Spleen (tissue), 11 donors: ENCODE data around the gene EGFR. TPM values are rescaled to one million over a fixed set of nuclear protein-coding genes. Genes with fewer than 3 reads are reported as not detected.

Experiments used
- DNase-seq: peaks from one replicate; pipeline ENCODE4 v3.0.0-alpha.2; 2020
- H3K27ac ChIP-seq, 8 donors: fragments of 200-600 bp; sonication (generic) in 7 of 8; 1 replicate in 4 of 8; 2 replicates in 4 of 8; pipeline versions ENCODE4 v1.5.0 to v1.8.0; 2016 to 2021; ENCODE audit warnings: inconsistent platforms in 4 of 8, mild to moderate bottlenecking in 4 of 8, moderate library complexity in 1 of 8
- H3K27me3 ChIP-seq, 7 donors: fragments of 200-600 bp; sonication (generic) in 6 of 7; replicated peaks in 1 of 7; 1 replicate in 4 of 7; 2 replicates in 3 of 7; pipeline versions ENCODE4 v1.5.0 to v1.8.0; 2016 to 2021; ENCODE audit warnings: inconsistent platforms in 3 of 7, mild to moderate bottlenecking in 1 of 7
- H3K36me3 ChIP-seq, 6 donors: fragments of 200-600 bp; sonication (generic) in 5 of 6; 1 replicate in 4 of 6; 2 replicates in 2 of 6; pipeline versions ENCODE4 v1.5.0 to v1.8.0; 2016 to 2021; ENCODE audit warnings: inconsistent platforms in 2 of 6
- H3K4me1 ChIP-seq, 6 donors: fragments of 200-600 bp; sonication (generic) in 5 of 6; 1 replicate in 3 of 6; 2 replicates in 3 of 6; pipeline versions ENCODE4 v1.5.0 to v1.8.0; 2016 to 2021; ENCODE audit warnings: inconsistent platforms in 3 of 6
- H3K4me3 ChIP-seq, 8 donors: fragments of 200-600 bp; sonication (generic) in 7 of 8; 1 replicate in 4 of 8; 2 replicates in 4 of 8; pipeline versions ENCODE4 v1.5.0 to v1.8.0; 2016 to 2021; ENCODE audit warnings: inconsistent platforms in 4 of 8, mild to moderate bottlenecking in 4 of 8, moderate library complexity in 2 of 8
- H3K9me3 ChIP-seq, 8 donors: fragments of 200-600 bp; sonication (generic) in 7 of 8; 1 replicate in 4 of 8; 2 replicates in 4 of 8; pipeline versions ENCODE4 v1.5.0 to v1.8.0; 2016 to 2021; ENCODE audit warnings: inconsistent platforms in 4 of 8
- POLR2A ChIP-seq, 3 donors: fragments of 450-650 bp; IDR thresholded peaks; one replicate each; pipeline ENCODE4 v1.5.1; 2017; ENCODE audit warnings: antibody characterized with exemption in 3 of 3, mild to moderate bottlenecking in 1 of 3
- POLR2AphosphoS5 ChIP-seq, 3 donors: sonication (generic); formaldehyde crosslinking; IDR thresholded peaks; one replicate each; pipeline ENCODE4 v1.5.1; 2017; ENCODE audit warnings: antibody characterized with exemption in 3 of 3
- WGBS, 5 donors: extraction: QIAGEN DNeasy Blood & Tissue Kit in 3 of 5; methylation state at CpG; one replicate each; pipeline versions ENCODE4 v1.1.5 to v1.1.7; 2013 to 2018; 5-methylcytosine and 5-hydroxymethylcytosine counted together
- intact Hi-C: fragments of 100-400 bp; cut with DNase I; formaldehyde crosslinking; loops from one replicate; pipeline ENCODE4 v1.15.0; 2023; ENCODE audit warnings: low total_unique reads
- polyA plus RNA-seq, 3 donors: library from polyadenylated mRNA; stranded (reverse); fragments of 200-250 nt; gene quantifications; one replicate each; pipeline ENCODE4 v1.2.1, GENCODE V29; 2013
- total RNA-seq, 7 donors: library from RNA; depleted of rRNA in 3 of 7; stranded (reverse); fragments of >200 nt in 3 of 7; fragmentation: NEBNext Ultra II Directional in 4 of 7; extraction: Animal tissue kit (Norgen Biotek cat#: 25700) in 4 of 7; gene quantifications; one replicate each; pipeline versions ENCODE4 v1.1.0 to v1.2.1, GENCODE V29; 2016 to 2021
- TF ChIP-seq, protein P1 (sequence below), 11 experiments: fragments of 200-600 bp in 7 of 11; fragments of 450-650 bp in 4 of 11; sonication (generic) in 4 of 11; IDR thresholded peaks in 8 of 11; conservative IDR thresholded peaks in 3 of 11; 1 replicate in 7 of 11; 2 replicates in 4 of 11; pipeline versions ENCODE4 v1.4.0 to v1.8.0; 2016 to 2021; ENCODE audit warnings: antibody characterized with exemption in 11 of 11, inconsistent platforms in 4 of 11, mild to moderate bottlenecking in 1 of 11
- donor health status: healthy with polysubstance abuse.
- donor health status: DM: no; HTN: no; CAD: no; lungs with moderate emphysema.
- donor health status: DM: no; HTN: no; CAD: no.
- donor health status: Bipolar disorder and iron deficiency.
- donor health status: healthy.
- donor health status: DM: no; HTN: no; CAD: no.
- donor health status: DM: yes; HTN: yes; CAD: no.

The EGFR gene
- total and polyA plus RNA-seq, 10 donors: 1.1 to 35.2 (median 24.5) TPM

DNA sequence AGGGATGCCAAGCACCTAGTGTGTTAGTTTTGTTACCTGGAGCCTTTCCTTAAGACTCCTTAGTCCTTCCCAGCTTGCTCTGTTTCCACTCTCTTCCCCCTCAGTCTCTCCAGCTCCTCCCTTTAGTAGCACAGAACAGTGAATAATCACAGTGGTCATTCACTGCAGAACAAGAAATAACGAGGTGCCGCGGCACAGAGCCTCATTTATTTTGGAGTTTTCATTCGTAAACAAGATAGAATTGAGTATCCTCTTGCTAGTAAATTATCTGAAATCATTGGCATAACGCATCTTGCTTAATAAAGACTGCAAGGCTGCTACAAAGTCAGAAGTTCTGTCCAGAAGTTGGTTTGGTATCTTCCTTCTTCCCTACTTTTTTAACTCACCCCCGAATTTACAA lies 217.0 kb downstream of the EGFR start:
- Histone ChIP-seq H3K9me3 (peaks cover 0 to 3% (median 0%) of the 10 kb centered on the region in 8 donors), H3K27ac (no peak overlapping the region), H3K36me3 (no peaks in the 10 kb centered on the region), H3K4me3 (no peak overlapping the region), H3K27me3 (peaks cover 0 to 54% (median 0%) of the 10 kb centered on the region in 7 donors), H3K4me1 (no peaks in the 10 kb centered on the region)
- DNase-seq: no peak
- TF ChIP-seq POLR2A (IDR thresholded peaks at IDR 0.05): no peak
- TF ChIP-seq, protein P1, sequence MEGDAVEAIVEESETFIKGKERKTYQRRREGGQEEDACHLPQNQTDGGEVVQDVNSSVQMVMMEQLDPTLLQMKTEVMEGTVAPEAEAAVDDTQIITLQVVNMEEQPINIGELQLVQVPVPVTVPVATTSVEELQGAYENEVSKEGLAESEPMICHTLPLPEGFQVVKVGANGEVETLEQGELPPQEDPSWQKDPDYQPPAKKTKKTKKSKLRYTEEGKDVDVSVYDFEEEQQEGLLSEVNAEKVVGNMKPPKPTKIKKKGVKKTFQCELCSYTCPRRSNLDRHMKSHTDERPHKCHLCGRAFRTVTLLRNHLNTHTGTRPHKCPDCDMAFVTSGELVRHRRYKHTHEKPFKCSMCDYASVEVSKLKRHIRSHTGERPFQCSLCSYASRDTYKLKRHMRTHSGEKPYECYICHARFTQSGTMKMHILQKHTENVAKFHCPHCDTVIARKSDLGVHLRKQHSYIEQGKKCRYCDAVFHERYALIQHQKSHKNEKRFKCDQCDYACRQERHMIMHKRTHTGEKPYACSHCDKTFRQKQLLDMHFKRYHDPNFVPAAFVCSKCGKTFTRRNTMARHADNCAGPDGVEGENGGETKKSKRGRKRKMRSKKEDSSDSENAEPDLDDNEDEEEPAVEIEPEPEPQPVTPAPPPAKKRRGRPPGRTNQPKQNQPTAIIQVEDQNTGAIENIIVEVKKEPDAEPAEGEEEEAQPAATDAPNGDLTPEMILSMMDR (IDR thresholded peaks at IDR 0.05 in 8 of 11, conservative IDR thresholded peaks at IDR 0.05 in 3 of 11): no peak
- no peak for TF ChIP-seq POLR2AphosphoS5 (IDR thresholded peaks at IDR 0.05)
- WGBS, 5 donors: 79 to 90% (median 82%) methylated on average over 6 of the region's 6 CpGs
- intact Hi-C loops: no loop called here

DNA sequence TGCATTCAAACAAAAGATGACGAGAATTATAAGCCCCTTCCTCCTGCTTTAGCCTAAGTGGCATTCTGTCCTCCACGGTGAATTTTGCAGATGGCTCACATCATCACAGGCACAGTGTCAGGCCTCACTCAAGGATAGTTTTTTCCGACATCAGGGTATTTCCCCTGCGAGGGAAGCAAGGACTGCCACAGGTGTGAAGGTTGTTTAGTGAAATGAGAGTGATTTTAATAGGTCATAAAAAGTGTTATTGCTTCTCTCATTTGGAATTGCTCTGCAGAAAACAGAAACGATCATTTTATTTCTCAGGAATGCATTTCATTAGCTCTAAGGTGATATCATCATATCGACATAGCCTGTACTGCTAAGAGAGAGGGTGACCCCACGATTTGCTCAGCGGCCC lies 217.7 kb downstream of the EGFR start:
- no peak overlapping the region for H3K4me3 ChIP-seq
- no peak for DNase-seq
- H3K27me3 ChIP-seq: peaks cover 0 to 50% (median 0%) of the 10 kb centered on the region in 7 donors
- intact Hi-C loops: no loop called here
- WGBS, 5 donors: 73 to 86% (median 82%) methylated on average over 8 of the region's 8 CpGs
- no peaks in the 10 kb centered on the region for H3K4me1 ChIP-seq
- no peaks in the 10 kb centered on the region for H3K9me3 ChIP-seq
- no peaks in the 10 kb centered on the region for H3K36me3 ChIP-seq
- H3K27ac ChIP-seq: no peak overlapping the region
- TF ChIP-seq, protein P1 (IDR thresholded peaks at IDR 0.05 in 8 of 11, conservative IDR thresholded peaks at IDR 0.05 in 3 of 11): no peak
- TF ChIP-seq POLR2AphosphoS5 (IDR thresholded peaks at IDR 0.05): no peak
- no peak for TF ChIP-seq POLR2A (IDR thresholded peaks at IDR 0.05)

DNA sequence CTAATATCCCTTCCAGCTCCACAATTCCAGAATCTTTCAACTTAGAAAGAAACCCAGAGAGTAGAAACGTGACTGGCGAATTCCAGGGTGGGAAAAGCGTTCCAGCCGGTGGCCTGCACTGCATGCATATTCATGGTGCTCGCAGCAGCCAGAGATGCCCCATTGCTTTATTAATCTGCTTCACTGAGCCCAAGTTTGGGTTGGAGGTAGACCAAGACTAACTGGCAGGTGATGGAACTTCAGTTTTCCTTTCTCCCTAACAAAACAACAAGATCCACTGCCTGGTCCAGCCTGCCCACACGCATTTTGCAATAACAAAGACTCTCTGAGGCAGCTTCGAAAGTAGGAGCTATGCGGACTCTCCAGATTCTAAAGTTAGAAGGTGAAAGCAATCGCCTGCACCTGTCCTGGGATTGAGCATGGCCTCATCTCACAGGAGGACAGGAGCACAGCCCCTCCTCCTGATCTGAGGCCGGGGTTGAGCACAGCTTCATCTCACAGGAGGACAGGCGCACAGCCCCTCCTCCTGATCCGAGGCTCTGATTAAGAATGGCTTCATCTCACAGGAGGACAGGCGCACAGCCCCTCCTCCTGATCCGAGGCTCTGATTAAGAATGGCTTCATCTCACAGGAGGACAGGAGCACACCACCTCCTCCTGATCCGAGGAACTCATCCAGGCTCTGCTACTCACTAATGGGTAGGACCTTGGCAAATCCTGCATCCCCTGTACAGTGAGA lies 218.5 kb downstream of the EGFR start:
- H3K36me3 ChIP-seq: no peaks in the 10 kb centered on the region
- no peak overlapping the region for H3K4me3 ChIP-seq
- no peaks in the 10 kb centered on the region for H3K9me3 ChIP-seq
- TF ChIP-seq POLR2AphosphoS5 (IDR thresholded peaks at IDR 0.05): no peak
- H3K27ac ChIP-seq: no peak overlapping the region
- H3K27me3 ChIP-seq: peaks cover 0 to 41% (median 0%) of the 10 kb centered on the region in 7 donors
- intact Hi-C loops: no loop called here
- H3K4me1 ChIP-seq: no peaks in the 10 kb centered on the region
- no peak for DNase-seq
- WGBS, 5 donors: 72 to 84% (median 81%) methylated on average over 9 to 15 of the region's 15 CpGs

DNA sequence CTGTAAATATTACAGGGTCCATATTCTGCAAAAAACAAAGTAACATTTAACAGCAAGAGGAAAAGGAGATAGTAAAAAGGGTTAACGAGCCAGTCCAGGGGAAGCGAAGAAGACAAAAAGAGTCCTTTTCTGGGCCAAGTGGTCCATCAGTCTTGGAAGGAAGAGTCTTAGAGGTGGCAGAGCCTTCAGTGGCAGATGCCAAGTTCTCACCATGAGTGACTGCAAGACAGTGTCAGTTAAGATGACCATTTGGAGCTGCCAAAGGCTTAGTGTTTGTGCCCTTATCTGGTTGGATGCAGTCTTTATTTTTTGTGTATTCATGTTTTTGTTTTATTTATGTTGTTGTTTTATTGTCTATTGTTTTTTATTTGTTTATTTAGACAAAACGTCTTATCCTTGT lies 220.6 kb downstream of the EGFR start:
- TF ChIP-seq POLR2AphosphoS5 (IDR thresholded peaks at IDR 0.05) (no peak), POLR2A (IDR thresholded peaks at IDR 0.05) (no peak)
- TF ChIP-seq, protein P1 (IDR thresholded peaks at IDR 0.05 in 8 of 11, conservative IDR thresholded peaks at IDR 0.05 in 3 of 11): no peak
- H3K4me1 ChIP-seq: no peaks in the 10 kb centered on the region
- intact Hi-C loops: no loop called here
- no peak overlapping the region for H3K27ac ChIP-seq
- no peaks in the 10 kb centered on the region for H3K36me3 ChIP-seq
- no peak overlapping the region for H3K4me3 ChIP-seq
- no peak for DNase-seq
- H3K27me3 ChIP-seq: peaks cover 0 to 23% (median 0%) of the 10 kb centered on the region in 7 donors
- H3K9me3 ChIP-seq: no peaks in the 10 kb centered on the region
- 61 to 90% (median 81%) methylated on average over 3 of the region's 3 CpGs for WGBS, 5 donors
